H9 (cell line): ENCODE data around the gene VWA8. TPM values are rescaled to one million over a fixed set of nuclear protein-coding genes. Genes with fewer than 3 reads are reported as not detected.

Experiments used
- DNase-seq: peaks from one replicate; pipeline ENCODE4 v3.0.0-alpha.2; 2017
- H2AFZ ChIP-seq: one replicate; pipeline ENCODE4 v1.6.1; 2013; ENCODE audit warnings: mild to moderate bottlenecking, low read length, control low read depth, moderate library complexity
- H2AK5ac ChIP-seq: 2 replicates; pipeline ENCODE4 v1.6.1; 2013; ENCODE audit warnings: low read length, control low read depth, mixed read lengths; ENCODE audit not compliant: insufficient read length
- H2BK120ac ChIP-seq: one replicate; pipeline ENCODE4 v1.6.1; 2013; ENCODE audit warnings: low read depth, mild to moderate bottlenecking, low read length, control low read depth, inconsistent platforms; ENCODE audit not compliant: poor library complexity, severe bottlenecking
- H2BK12ac ChIP-seq: 2 replicates; pipeline ENCODE4 v1.6.1; 2013; ENCODE audit warnings: low read length, control low read depth, mixed read lengths, low read depth; ENCODE audit not compliant: insufficient read length
- H2BK15ac ChIP-seq: 2 replicates; pipeline ENCODE4 v1.6.1; 2013; ENCODE audit warnings: low read depth, low read length, control low read depth
- H2BK20ac ChIP-seq: one replicate; pipeline ENCODE4 v1.6.1; 2013; ENCODE audit warnings: low read depth, mild to moderate bottlenecking, low read length, control low read depth, inconsistent platforms; ENCODE audit not compliant: poor library complexity, severe bottlenecking
- H2BK5ac ChIP-seq: 2 replicates; pipeline ENCODE4 v1.6.1; 2013; ENCODE audit warnings: low read length, control low read depth, mixed read lengths; ENCODE audit not compliant: insufficient read length
- H3K14ac ChIP-seq: 2 replicates; pipeline ENCODE4 v1.6.1; 2013; ENCODE audit warnings: low read length, control low read depth; ENCODE audit not compliant: insufficient read depth
- H3K18ac ChIP-seq: 2 replicates; pipeline ENCODE4 v1.6.1; 2013; ENCODE audit warnings: low read depth, mild to moderate bottlenecking, mixed read lengths, low read length, control low read depth; ENCODE audit not compliant: insufficient read length
- H3K23ac ChIP-seq: 2 replicates; pipeline ENCODE4 v1.6.1; 2013; ENCODE audit warnings: low read length, control low read depth, mixed read lengths, low read depth; ENCODE audit not compliant: insufficient read length
- H3K23me2 ChIP-seq: 2 replicates; pipeline ENCODE4 v1.6.1; 2013; ENCODE audit warnings: low read depth, mild to moderate bottlenecking, mixed read lengths, low read length, control low read depth; ENCODE audit not compliant: insufficient read length, poor library complexity, severe bottlenecking
- H3K27ac ChIP-seq: 2 replicates; pipeline ENCODE4 v1.5.1; 2013; ENCODE audit warnings: low read length, control low read depth, mixed read lengths, low read depth; ENCODE audit not compliant: insufficient read length
- H3K27me3 ChIP-seq: 2 replicates; pipeline ENCODE4 v1.6.1; 2013; ENCODE audit warnings: low read length, control low read depth, inconsistent platforms; ENCODE audit not compliant: insufficient read depth
- H3K4ac ChIP-seq: 2 replicates; pipeline ENCODE4 v1.6.1; 2013; ENCODE audit warnings: low read depth, mild to moderate bottlenecking, control low read depth, inconsistent platforms, low read length, moderate library complexity
- H3K4me1 ChIP-seq: 2 replicates; pipeline ENCODE4 v1.6.1; 2013; ENCODE audit warnings: low read length, control low read depth, inconsistent platforms; ENCODE audit not compliant: insufficient read depth
- H3K4me2 ChIP-seq: 2 replicates; pipeline ENCODE4 v1.6.1; 2013; ENCODE audit warnings: low read length, control low read depth, mixed read lengths; ENCODE audit not compliant: insufficient read length, insufficient read depth
- H3K56ac ChIP-seq: 2 replicates; pipeline ENCODE4 v1.6.1; 2013; ENCODE audit warnings: low read depth, mild to moderate bottlenecking, mixed read lengths, low read length, control low read depth; ENCODE audit not compliant: insufficient read length
- H3K79me1 ChIP-seq: 2 replicates; pipeline ENCODE4 v1.6.1; 2013; ENCODE audit warnings: low read depth, mild to moderate bottlenecking, moderate library complexity, low read length, control low read depth, inconsistent platforms; ENCODE audit not compliant: insufficient read depth, poor library complexity, severe bottlenecking
- H3K79me2 ChIP-seq: 2 replicates; pipeline ENCODE4 v1.6.1; 2013; ENCODE audit warnings: low read length, control low read depth, inconsistent platforms; ENCODE audit not compliant: insufficient read depth
- H3K9ac ChIP-seq: 2 replicates; pipeline ENCODE4 v1.6.1; 2013; ENCODE audit warnings: low read length, control low read depth, mixed read lengths; ENCODE audit not compliant: insufficient read length; ENCODE audit errors: extremely low read depth
- H3K9me3 ChIP-seq: one replicate; pipeline ENCODE4 v1.6.1; 2013; ENCODE audit warnings: low read depth, low read length, inconsistent platforms; ENCODE audit not compliant: control insufficient read depth
- H3T11ph ChIP-seq: one replicate; pipeline ENCODE4 v1.6.1; 2013; ENCODE audit warnings: mild to moderate bottlenecking, low read length, control low read depth, inconsistent platforms
- H4K20me1 ChIP-seq: one replicate; pipeline ENCODE4 v1.6.1; 2013; ENCODE audit not compliant: control insufficient read depth, insufficient read length, insufficient read depth
- H4K5ac ChIP-seq: 2 replicates; pipeline ENCODE4 v1.6.1; 2013; ENCODE audit warnings: low read depth, mild to moderate bottlenecking, mixed read lengths, low read length, control low read depth; ENCODE audit not compliant: insufficient read length
- H4K8ac ChIP-seq: replicated peaks from 2 replicates; pipeline ENCODE4 v1.6.1; 2013; ENCODE audit warnings: low read length, control low read depth, mixed read lengths, low read depth; ENCODE audit not compliant: insufficient read length
- H4K91ac ChIP-seq: 2 replicates; pipeline ENCODE4 v1.6.1; 2013; ENCODE audit warnings: low read depth, mild to moderate bottlenecking, moderate library complexity, mixed read lengths, low read length, control low read depth; ENCODE audit not compliant: insufficient read length
- H3K27ac Mint-ChIP-seq, 3 experiments: 2 replicates in 2 of 3; 3 replicates in 1 of 3; pipeline ENCODE4 v1.8.0; 2020 to 2021; ENCODE audit warnings: mixed read lengths in 3 of 3, mild to moderate bottlenecking in 1 of 3, moderate library complexity in 1 of 3
- H3K27me3 Mint-ChIP-seq: 2 replicates; pipeline ENCODE4 v1.8.0; 2021; ENCODE audit warnings: low read depth, mild to moderate bottlenecking, moderate library complexity, mixed read lengths
- H3K36me3 Mint-ChIP-seq, 3 experiments: 2 replicates in 2 of 3; 3 replicates in 1 of 3; pipeline ENCODE4 v1.8.0; 2020 to 2021; ENCODE audit warnings: low read depth in 3 of 3, mixed read lengths in 3 of 3; ENCODE audit not compliant: insufficient read depth in 1 of 3
- H3K4me1 Mint-ChIP-seq, 2 experiments: 2 replicates each; pipeline ENCODE4 v1.8.0; 2020; ENCODE audit warnings: mixed read lengths in 2 of 2
- H3K4me3 Mint-ChIP-seq, 2 experiments: 2 replicates in 1 of 2; 3 replicates in 1 of 2; pipeline ENCODE4 v1.8.0; 2020 to 2021; ENCODE audit warnings: mild to moderate bottlenecking in 2 of 2, mixed read lengths in 2 of 2, moderate library complexity in 1 of 2
- H3K9me3 Mint-ChIP-seq, 2 experiments: 2 replicates in 1 of 2; 3 replicates in 1 of 2; pipeline ENCODE4 v1.8.0; 2020; ENCODE audit warnings: mild to moderate bottlenecking in 2 of 2, mixed read lengths in 2 of 2, moderate library complexity in 1 of 2
- WGBS: extraction: QIAGEN DNeasy Blood & Tissue Kit; methylation state at CpG from one replicate; pipeline ENCODE4 v1.1.7; 2013; ENCODE audit warnings: missing lambda C conversion rate, low lambda C conversion rate, mixed read lengths; ENCODE audit not compliant: insufficient read length; ENCODE audit errors: extremely low coverage; 5-methylcytosine and 5-hydroxymethylcytosine counted together
- total RNA-seq: library from RNA; stranded (reverse); gene quantifications from 2 replicates; pipeline ENCODE4 v1.2.1, GENCODE V29; 2021
- TF ChIP-seq, protein P1 (sequence below): fragments of 200-600 bp; sonication (generic); conservative IDR thresholded peaks from 3 replicates; pipeline ENCODE4 v1.8.0; 2021; ENCODE audit warnings: antibody characterized with exemption, mild to moderate bottlenecking

The VWA8 gene
- total RNA-seq, 1 experiment from 2014 or later: 17.4 TPM

GRCh38 chr13:41708713-41709112 is 252.2 kb downstream of the VWA8 start:
- Histone ChIP-seq H2BK120ac (no peak overlapping the region), H3K4me1 (no peaks in the 10 kb centered on the region; the same call in 1 of the 2 replicates), H3K56ac (no peak overlapping the region), H3K79me2 (no peaks in the 10 kb centered on the region), H3K9me3 (no peaks in the 10 kb centered on the region), H2BK5ac (no peak overlapping the region), H3K27ac (no peak overlapping the region), H4K91ac (no peak overlapping the region), H3K18ac (no peak overlapping the region), H2BK15ac (no peak overlapping the region), H4K20me1 (no peaks in the 10 kb centered on the region), H3K23me2 (no peaks in the 10 kb centered on the region), H3K4ac (no peak overlapping the region), H2AK5ac (no peak overlapping the region), H3T11ph (no peak overlapping the region), H3K23ac (no peak overlapping the region), H4K8ac (no peak overlapping the region), H2AFZ (no peak overlapping the region), H3K27me3 (no peaks in the 10 kb centered on the region), H4K5ac (no peak overlapping the region), H3K9ac (no peak overlapping the region), H2BK20ac (no peak overlapping the region), H3K4me2 (no peak overlapping the region), H3K79me1 (no peaks in the 10 kb centered on the region), H2BK12ac (no peak overlapping the region), H3K14ac (no peak overlapping the region)
- no peaks in the 10 kb centered on the region for H3K9me3 Mint-ChIP-seq
- H3K4me1 Mint-ChIP-seq: peaks cover 13 to 23% of the 10 kb centered on the region in 2 experiments
- no CpG with 5 or more reads among the region's 4 CpGs for WGBS
- TF ChIP-seq, protein P1, sequence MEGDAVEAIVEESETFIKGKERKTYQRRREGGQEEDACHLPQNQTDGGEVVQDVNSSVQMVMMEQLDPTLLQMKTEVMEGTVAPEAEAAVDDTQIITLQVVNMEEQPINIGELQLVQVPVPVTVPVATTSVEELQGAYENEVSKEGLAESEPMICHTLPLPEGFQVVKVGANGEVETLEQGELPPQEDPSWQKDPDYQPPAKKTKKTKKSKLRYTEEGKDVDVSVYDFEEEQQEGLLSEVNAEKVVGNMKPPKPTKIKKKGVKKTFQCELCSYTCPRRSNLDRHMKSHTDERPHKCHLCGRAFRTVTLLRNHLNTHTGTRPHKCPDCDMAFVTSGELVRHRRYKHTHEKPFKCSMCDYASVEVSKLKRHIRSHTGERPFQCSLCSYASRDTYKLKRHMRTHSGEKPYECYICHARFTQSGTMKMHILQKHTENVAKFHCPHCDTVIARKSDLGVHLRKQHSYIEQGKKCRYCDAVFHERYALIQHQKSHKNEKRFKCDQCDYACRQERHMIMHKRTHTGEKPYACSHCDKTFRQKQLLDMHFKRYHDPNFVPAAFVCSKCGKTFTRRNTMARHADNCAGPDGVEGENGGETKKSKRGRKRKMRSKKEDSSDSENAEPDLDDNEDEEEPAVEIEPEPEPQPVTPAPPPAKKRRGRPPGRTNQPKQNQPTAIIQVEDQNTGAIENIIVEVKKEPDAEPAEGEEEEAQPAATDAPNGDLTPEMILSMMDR: no peak
- H3K27me3 Mint-ChIP-seq: no peaks in the 10 kb centered on the region
- no peak overlapping the region for H3K4me3 Mint-ChIP-seq
- no peak for DNase-seq
- H3K27ac Mint-ChIP-seq: no peak overlapping the region; a peak in 1 of 7 replicates
- no peaks in the 10 kb centered on the region for H3K36me3 Mint-ChIP-seq
